GM21619 (cell line): ENCODE measurements around the gene ING3.

Experiments used
- ATAC-seq: cut with Tn5 transposase; IDR thresholded peaks from one replicate; pipeline ENCODE4 v1.9.1; 2021; ENCODE audit not compliant: unreplicated experiment

Gene ING3

DNA sequence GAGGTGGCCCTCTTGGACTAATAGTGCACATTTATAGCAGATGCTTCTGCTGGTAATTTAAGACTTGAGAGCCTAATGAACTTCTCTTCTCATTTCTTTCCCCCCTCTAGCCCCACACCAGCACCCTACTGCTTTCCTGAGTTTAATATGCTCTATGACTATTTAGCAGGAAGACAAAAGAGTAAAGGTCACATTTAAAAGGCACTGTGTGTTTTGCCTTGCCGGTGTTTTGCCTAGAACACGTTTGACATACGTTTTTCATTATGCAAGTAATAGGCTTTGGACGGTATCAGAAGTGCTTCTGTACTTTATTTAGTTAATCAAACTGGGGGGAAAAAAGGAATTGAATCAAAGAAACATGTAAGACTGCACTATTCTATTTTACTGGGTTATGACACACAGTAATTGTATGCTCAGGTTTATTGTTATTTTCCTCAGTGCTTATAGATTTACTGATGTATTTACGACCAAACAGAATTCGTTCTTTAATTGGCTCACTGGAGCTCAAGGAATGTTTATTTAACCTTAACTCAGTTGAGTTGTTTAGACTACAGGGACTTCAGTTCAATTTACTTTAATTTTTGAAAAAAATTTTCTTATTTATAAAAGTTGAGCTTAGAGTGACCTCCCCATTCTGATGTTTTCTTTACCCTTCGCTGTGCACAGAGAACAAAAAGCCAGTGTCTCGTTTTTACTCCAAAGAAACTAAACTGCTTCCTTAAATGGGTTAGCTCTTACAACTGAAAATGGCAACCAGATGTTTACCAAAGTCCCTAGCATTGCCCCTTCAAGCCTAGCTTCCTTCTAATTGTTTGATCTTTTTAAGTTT is 73.3 kb downstream of the ING3 start:
- ATAC-seq: no peak

GRCh38 chr7:121024611-121025010 is 74.0 kb downstream of the ING3 start:
- ATAC-seq: no peak

DNA sequence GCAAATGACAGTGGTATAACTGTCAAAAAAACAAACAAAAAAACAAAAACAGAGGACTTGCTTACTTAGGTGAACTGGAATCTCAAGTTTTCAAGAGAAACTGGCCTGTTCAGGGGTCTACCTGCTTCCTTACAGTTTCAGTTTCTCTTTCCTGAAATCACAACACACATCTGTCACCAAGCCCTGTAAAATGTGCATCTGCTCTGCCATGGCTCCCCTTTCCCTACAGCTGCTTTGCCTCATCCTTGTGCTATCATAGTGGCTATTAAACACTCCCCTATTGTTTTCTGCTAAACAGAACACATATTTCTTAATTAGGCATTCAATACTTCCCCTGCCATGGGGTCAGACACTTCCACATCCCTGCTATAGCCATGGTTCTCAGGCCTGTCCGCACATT is 75.6 kb downstream of the ING3 start:
- ATAC-seq: no peak

DNA sequence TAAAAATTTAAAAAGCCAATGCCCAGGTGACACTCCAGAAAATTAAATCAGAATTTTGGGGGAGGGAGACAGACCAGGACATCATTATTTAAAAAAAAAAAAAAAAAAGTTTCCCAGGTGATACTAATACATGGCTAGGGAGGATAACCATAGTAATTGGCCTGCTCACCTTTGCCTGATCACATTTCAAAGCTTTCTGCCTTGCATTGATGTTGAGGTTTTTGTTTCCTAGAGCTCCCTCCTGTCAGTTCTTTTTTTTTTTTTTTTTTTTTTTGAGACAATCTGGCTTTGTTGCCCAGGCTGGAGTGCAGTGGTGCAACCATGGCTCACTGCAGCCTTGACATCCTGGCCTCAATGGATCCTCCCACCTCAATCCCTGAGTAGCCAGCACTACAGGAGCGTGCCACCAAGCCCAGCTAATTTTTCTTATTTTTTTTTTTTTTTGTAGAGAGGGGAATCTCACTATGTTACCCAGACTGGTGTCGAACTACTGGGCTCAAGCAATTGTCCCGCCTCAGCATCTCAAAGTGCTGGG is 76.1 kb downstream of the ING3 start:
- no peak for ATAC-seq
